GM21576 (cell line): Measurements from ENCODE around the gene KIF16B.
"Not testable (repeated sequence)": the region's sequence is repeated elsewhere in the genome, so short reads cannot be mapped to it uniquely, and the experiment has no call there.

Experiments
- ATAC-seq: cut with Tn5 transposase; IDR thresholded peaks from one replicate; pipeline ENCODE4 v1.9.1; 2021; ENCODE audit warnings: mild to moderate bottlenecking, moderate library complexity; ENCODE audit not compliant: unreplicated experiment

Gene KIF16B

GRCh38 chr20:16526433-16527380 lies 46.5 kb downstream of the KIF16B start:
- ATAC-seq = no peak

- not testable (repeated sequence) for ATAC-seq
These were observed 50.6 kb downstream of the KIF16B start for GRCh38 chr20:16522651-16523050.

GRCh38 chr20:16520154-16520553 lies 53.1 kb downstream of the KIF16B start:
- ATAC-seq = no peak

- not testable (repeated sequence) for ATAC-seq
These were observed 53.6 kb downstream of the KIF16B start for GRCh38 chr20:16519673-16520072.

GRCh38 chr20:16518784-16519084 lies 54.5 kb downstream of the KIF16B start:
- ATAC-seq = no peak

- ATAC-seq = no peak
These were observed 55.1 kb downstream of the KIF16B start for GRCh38 chr20:16517946-16518783.

GRCh38 chr20:16516794-16517193 lies 56.5 kb downstream of the KIF16B start:
- ATAC-seq = no peak

GRCh38 chr20:16515046-16515445 lies 58.2 kb downstream of the KIF16B start:
- no peak for ATAC-seq

- no peak for ATAC-seq
These were observed 59.1 kb downstream of the KIF16B start for GRCh38 chr20:16514140-16514539.

GRCh38 chr20:16505894-16506293 lies 67.4 kb downstream of the KIF16B start:
- no peak for ATAC-seq

GRCh38 chr20:16501301-16501700 lies 71.9 kb downstream of the KIF16B start:
- ATAC-seq = no peak

- no peak for ATAC-seq
These were observed 73.1 kb downstream of the KIF16B start for GRCh38 chr20:16500197-16500596.

- ATAC-seq = no peak
These were observed 74.6 kb downstream of the KIF16B start for GRCh38 chr20:16498526-16499253.

- ATAC-seq = no peak
These were observed 75.4 kb downstream of the KIF16B start for GRCh38 chr20:16497896-16498295.

GRCh38 chr20:16493486-16493885 lies 79.8 kb downstream of the KIF16B start:
- no peak for ATAC-seq

- no peak for ATAC-seq
These were observed 81.8 kb downstream of the KIF16B start for GRCh38 chr20:16491294-16491905.

- ATAC-seq = no peak
These were observed 82.6 kb downstream of the KIF16B start for GRCh38 chr20:16490696-16491095.

GRCh38 chr20:16488616-16489015 lies 84.6 kb downstream of the KIF16B start:
- ATAC-seq = no peak

GRCh38 chr20:16488086-16488485 lies 85.2 kb downstream of the KIF16B start:
- ATAC-seq = no peak

- no peak for ATAC-seq
These were observed 86.7 kb downstream of the KIF16B start for GRCh38 chr20:16486532-16486931.

- no peak for ATAC-seq
These were observed 87.8 kb downstream of the KIF16B start for GRCh38 chr20:16485401-16485800.
